Stimulated activated CD8-positive, alpha-beta memory T cell treated with anti-CD3 and anti-CD28 coated beads, Interleukin-7, amount 100 ng/mL, for 4 hours (primary cell): ENCODE measurements around the gene CHST11.
A peak's percentile ranks its signal among the peaks of the same experiment; 100 is the strongest.

Experiments
- DNase-seq, 2 donors: peaks; one replicate each; pipeline ENCODE4 v3.0.0-alpha.2; 2020; ENCODE audit warnings: low read depth in 2 of 2

The CHST11 gene

DNA sequence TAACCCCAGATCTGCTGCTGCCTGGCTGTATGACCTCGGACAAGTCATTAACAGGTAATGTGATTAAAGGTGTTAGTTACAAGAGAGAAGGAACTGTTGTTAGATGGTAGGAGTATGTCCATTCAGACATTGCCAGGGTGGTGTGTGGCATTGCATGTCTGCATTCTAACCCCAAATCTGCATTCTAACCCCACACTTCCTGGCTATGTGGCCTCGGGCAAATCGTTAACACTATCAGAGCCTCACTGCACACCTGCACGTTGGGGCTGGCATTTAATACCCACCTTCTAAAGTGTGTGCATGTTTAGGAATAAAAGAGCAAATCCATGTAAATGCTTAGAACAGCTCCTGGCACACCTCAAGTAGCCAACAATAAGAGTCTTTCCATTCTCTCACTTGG, 46.4 kb downstream of the CHST11 start:
- DNase-seq, result no peak

DNA sequence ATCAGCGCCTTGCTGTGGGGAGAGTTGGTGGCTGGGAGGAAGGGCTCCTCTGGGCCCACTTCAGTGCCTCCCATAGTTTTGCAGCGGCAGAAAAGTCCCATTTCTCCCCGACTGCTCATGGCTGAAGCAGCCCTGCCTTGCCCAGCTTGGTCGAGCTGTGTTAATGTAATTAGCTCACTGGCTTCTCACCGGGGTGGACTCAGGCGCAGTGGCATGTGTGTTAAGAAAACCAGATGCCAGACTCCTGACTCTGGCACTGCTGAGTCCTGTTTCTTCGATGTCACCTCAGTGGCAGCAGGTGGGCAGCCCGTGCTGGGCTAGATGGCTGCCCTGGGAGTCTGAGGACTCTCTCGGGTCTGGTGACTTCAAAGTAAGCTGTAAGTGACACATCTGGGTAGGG, 47.4 kb downstream of the CHST11 start:
- DNase-seq, result no peak

DNA sequence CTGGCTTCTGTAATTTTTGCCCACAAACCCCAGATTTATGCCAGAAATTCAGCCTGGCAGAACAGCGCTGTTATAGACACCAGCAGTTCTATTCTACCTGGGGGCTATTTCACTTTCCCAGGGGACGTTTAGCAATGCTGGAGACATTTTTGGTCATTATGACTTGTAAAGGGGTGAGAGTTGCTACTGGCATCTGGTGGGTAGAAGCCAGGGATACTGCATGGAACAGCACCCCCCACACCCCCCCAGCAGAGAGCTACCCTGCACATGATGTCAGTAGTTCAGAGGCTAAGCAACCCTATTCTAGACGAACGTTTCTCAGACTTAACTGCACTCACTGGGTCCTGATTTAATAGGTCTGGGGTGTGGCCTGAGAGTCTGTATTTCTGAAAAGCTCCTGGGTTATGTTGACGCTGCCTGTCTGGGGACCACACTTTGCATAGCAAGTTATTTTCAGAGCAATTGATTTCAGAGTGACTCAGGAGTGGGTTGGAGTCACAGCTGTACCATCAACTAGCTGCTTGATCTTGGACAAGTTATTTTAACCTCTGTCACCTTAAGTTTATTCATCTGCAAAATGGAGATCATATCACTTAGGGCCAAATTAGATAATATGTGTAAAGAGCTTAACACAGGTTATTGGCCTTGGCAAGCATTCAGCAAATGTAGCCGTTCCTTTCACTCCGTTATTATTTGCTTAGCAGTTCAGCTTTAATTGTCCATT, 48.5 kb downstream of the CHST11 start:
- DNase-seq, result no peak

DNA sequence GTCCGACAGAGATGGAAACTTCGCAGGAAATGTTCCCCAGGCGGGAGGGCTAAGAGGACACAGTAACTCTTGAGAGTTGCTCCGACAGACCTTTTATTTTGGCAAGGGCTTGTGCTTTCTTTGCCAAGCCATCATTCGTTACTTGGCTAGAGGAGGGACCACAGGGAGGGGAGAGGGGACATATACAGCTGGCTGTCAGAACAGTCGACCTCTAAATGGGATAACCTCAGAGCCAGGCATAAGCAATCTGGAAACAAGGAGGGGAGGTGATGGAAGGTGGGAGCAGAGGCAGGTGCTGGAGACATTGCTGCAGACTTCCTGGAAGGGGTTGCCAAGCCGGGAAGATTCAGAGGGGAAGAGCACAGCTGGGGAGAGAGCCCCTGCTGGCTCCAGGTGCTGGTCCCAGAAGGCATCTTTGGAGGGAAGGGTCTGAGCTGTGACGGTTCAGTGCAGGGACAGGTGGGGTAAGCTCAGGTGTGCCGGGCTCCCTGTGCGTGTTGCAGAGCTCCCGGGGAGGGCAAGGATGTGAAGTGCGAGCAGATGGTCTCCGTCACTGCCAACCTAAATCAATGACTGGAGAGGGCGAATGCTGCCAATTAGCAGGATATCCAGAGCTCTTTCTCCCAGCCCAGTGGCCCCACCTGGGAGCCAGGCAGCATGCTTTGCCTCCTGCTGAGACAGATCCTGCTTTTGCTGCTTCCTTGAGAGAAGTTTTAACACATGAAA, 50.1 kb downstream of the CHST11 start:
- DNase-seq, result no peak

DNA sequence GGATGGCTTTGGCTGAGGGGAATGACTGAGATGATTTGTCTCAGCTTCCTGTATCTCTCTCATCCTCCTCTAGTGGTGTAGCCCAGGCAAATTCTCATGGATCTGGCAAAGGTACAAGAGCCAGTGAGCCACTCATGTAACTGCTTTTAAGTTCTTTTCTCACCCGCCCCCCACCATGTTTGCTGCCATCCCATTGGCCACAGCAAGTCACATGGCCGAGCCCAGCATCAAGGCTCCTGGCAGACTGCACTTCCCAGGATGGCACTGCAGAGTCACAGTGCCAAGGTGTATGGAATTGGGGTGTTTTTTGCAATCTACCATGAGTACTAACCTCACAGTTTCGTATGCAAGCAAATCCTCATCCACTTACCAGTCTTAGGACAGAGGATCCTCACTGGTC, 50.9 kb downstream of the CHST11 start:
- DNase-seq, result no peak

DNA sequence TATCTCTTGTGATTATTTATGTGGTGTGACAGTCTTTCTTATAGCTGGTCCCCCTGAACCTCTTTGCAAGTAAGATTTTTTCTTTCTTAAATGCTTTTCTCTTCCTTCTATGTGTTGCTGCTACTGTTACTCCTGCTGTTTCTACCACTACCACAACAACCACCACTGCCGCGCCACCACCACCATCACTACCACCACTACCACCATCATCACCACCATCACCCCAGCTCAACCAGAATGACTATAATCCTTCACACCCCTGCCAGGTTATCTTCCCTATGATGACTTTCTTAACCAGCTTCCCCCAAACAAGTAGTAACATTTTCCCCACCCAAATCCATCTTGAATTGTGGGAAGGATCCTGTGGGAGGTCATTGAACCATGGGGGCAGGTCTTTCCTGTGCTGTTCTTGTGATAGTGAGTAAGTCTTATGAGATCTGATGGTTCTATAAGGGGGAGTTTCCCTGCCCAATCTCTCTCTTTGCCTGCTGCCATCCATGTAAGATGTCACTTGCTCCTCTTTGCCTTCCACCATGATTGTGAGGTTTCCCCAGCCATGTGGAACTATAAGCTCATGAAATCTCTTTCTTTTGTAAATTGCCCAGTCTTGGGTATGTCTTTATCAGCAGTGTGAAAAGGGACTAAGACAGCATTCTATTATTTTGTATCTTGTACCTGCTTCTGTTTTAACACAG, 52.2 kb downstream of the CHST11 start:
- DNase-seq, result no peak

DNA sequence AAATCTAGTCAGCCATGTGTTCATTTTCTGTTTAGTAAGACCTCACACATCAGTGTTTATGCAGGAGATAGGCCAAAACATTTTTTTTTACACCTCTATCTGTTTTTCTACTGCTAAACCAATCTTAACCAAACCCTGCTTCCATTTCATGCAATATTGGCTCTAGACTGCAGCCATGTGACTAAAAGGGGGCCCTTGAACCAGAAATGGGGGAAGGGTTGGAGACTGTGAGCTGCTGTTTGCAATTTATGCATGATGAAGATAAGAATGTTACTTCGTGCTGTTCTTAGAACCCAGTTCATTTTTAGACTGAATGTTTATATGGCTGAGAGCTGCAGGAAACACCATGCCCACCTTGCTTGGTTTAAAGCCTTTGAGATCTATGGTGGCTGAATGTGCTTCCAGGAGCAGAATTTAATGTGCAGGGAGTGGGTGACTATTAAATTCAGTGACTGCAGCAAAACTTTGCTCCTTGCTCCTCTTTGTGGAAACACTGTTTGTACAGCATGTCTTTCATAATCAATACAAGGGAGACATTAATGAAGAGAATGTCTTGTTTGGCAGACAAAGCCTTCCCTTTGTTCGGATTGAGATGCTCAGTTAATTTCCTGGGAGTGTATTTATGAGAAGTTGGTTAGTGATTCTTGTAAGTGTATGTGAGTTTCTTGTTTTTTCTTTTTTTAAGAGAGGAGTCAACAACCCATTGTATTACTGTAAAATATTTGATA, 53.6 kb downstream of the CHST11 start:
- DNase-seq, result no peak

DNA sequence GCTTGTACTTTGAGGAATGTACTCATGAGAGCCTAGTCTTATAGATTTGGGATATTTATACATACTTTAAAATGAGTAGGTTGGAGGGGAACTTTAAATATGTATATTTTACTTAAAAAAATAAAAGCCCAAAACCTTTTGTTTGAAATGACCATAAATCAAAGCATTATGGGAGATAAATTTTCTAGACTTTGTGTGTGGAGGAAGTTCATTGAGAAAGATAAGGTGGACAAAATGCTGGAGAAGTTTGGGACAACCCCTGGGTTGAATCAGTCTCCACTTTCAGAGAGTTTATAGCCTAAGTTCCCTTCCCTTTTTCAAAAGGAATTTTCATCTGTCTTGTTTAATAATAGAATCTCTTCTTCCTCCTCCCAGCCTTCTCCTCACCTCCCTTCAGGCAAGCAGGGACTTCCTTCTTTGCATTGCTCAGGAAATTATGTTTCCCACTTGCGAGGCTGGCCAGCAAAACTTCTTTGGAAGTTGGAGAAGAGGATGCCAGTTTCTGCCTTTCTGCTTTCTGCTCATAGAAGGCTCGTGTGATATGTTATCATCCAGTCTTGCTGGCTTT, 54.2 kb downstream of the CHST11 start:
- DNase-seq, result no peak

DNA sequence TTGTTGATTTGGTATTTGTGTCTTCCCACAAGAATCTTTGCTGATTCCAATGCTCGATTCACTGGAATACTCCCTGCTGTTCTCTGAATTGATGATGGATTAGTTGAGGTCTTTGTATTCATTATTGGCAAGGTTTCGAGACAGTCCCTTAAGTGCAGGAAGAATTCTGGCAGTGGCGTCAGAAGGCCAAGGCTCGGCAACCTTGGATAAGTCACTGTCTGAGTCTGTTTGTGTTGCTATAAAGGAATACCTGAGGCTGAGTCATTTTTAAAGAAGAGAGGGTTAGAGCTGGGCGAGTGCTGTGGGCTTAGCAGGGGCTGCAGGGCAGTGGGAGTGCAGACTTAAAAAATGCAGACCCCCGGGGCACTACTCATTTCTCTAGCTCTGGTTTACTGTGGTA, 56.9 kb downstream of the CHST11 start:
- no peak for DNase-seq

DNA sequence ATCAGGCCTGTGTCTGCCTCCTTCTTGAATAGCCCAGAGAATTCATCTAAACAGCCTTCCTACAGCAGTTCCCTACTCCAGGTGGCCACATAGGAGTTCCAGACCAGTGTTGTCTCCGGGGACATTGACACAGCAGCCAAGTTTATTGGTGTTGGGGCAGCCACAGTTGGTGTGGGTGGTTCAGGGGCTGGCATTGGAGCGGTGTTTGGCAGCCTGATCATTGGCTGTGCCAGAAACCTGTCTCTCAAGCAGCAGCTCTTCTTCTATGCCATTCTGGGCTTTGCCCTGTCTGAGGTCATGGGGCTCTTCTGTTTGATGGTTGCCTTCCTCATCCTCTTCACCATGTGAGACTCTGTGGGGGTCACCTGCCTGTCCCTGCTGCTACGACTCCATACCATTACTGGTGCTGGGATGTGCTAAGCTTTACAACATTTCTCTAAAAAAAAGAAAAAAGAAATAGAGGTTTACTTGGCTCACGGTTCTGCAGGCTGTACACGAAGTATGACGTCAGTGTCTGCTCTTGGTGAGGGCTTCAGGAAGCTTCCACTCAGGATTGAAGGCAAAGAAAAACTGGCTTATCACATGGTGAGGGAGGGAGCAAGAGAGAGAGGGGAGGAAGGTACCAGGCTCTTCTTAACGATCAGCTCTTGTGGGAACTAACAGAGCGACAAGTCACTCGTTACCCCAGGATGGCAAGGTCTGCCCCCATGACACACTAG, 57.5 kb downstream of the CHST11 start:
- no peak for DNase-seq

DNA sequence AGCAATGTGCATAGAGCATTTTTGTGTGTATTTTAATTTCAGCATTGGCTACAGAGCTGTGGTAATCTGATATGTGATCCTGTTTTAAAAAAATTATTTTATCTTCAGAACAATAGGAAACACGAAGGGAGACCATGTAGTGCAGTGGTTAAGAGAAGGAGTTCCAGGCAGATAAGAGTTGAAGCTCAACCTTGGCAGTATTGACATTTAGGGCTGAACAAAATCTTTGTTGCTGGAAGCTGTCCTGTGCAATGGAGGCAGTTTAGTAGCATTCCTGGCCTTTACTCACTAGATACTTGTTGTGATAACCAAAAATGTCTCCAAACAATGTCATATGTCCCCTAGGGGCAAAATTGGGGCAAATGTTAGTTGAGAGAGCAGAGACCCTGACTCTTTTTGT, 59.2 kb downstream of the CHST11 start:
- DNase-seq, result no peak

DNA sequence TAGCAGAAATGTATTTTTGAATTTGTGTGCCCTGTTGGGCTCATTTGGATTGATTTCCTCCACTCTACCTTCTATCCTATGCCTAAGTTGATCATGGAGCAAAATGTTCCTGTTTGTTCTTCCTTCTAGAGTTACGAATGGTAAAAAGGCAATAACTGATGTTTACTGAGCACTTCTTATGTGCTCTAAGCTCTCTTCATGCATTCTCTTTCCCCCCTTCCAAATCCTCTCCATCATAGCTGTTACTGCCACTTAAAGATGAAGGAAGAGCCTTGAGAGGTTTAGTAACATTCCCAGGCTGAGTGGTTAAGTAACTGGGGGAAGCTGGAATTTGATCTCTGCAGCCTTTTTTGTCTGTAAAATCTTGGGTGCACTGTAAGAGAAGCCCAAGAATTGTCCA, 60.1 kb downstream of the CHST11 start:
- DNase-seq, result no peak

DNA sequence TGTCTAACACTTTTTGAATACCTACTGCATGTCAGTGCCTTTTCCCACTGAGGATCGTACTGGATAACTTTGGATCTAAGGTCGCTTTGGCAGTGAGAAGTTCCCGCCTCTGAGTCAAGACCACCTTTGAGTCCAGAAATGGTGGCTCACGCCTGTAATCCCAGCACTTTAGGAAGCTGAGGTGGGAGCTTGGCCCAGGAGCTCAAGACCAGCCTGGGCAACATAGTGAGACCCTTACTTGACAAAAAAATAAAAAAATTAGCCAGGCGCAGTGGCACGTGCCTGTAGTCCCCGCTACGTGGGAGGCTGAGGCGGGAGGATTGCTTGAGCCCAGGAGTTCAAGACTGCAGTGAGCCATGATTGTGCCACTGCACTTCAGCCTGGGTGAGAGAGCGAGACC, 61.1 kb downstream of the CHST11 start:
- DNase-seq, result no peak

DNA sequence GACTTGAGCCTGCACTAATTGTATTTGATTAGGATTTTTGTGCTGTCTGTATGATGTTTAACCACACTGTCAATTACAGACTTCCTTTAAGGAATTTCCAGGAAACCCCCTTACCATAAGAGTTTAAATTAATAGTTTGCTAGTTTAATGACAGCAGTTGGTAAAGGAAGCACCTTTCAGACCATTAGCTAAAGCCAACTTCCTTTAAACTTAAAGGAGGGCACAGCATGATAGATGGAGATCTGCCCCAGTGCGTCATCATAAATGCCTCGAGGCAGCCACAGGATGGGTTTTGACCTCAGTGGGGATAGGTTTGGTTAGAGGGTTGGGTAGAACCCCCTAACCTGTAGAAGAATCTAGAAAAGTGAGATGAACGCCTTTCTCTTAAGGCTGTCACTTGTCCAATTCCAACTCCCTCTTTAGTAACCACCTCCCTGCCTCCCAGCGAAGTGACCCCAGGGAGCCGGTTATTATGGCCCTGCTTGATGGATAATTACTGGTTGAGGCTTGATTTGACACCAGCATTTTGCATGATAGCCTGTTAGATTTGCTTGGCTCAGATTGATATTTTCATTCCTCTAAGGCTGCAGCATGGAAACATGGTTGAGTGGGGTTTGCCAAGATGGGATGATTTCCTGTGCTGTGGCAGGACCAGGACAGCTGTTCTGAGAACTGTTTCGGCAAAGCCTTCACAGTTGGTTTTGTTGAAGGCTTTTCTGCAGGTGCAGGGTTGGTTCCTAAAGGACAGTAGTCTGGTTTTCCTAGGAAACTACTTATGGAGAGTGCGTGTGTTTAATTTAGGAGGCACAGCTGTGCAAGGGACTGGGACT, 62.7 kb downstream of the CHST11 start:
- DNase-seq, result peak; percentile 31 to 39

DNA sequence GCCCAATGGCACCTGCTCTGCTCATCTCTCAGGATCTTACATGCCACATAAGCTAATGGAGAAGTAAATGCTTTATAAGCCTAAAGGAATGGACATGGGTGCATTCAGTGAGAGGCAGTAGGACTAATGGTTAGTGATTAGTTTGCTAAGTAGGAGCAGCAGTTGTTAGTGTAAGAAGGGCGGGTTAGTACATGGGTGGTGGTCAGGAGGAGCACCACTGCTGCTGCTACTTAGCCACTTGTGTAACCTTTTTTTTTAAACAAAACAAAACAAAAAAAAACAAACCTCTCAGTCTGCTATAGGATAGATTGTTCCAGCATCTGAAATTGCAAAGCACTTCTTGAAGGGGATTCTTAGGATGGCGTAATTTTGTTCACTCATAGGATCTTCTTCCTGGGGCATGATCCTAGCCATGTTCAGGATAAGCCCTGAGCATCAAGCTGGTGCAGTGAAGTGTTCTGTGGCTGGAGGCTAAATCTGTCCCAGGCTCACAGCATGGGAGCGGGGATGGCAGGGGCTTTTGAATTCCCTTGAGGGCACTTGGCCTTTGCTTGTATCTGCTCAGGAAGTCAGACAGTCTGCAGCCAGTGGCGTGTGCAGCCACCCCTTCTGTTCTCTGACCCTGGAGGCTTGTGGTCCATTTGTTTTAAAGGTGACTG, 63.6 kb downstream of the CHST11 start:
- no peak for DNase-seq

DNA sequence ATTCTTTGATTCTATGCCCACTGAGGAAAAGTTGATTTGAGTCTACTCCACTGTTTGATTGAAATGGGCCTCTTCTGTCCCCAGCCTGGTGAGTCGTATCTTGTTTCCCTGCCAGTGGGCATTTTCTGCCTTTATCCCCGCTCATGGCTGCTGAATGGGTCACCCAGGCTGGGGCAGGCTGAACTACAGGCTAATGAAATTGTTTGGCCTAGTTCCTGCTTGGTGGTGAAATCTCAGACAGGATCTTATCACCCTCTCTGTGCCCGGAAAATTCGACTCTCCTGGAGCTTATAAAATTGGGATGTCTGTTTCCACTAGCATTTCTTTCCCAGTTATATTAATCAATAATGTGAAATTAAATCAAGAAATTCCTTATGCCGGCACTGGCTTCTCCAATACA, 65.0 kb downstream of the CHST11 start:
- DNase-seq, result no peak

DNA sequence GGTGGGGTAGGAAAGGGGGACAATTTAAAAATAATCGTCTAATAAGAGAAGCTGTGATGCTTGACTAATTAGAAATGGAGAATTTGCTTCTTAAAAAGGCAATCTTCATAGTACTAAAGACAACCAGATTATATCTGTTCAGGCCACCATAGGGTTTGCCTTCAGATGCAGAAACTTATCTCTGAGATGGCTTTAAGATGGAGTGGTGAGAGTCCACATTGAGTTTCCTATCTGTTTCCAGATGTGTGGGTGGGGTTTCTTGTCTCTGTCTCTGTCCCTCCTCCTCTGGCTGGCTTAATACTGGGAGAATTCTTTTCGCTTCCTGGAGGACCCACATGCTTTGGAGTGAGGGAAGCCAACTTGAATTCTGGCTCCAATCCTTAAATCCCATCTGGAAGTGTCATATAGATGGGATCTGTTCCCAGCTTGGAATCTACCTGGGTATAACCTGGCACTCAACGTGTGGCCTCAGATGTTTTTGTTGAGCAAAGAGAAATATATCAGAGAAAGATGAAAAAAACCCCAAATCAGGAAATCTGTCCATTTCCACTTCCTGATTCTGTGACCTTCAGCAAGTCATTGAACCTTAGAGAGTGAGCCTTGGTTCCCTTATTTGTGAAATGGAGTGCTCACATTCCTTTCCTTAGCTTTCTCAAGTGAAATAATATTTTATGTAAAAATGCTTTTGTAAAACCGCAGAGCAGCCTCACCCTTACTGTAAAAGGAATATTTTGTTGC, 66.4 kb downstream of the CHST11 start:
- no peak for DNase-seq

DNA sequence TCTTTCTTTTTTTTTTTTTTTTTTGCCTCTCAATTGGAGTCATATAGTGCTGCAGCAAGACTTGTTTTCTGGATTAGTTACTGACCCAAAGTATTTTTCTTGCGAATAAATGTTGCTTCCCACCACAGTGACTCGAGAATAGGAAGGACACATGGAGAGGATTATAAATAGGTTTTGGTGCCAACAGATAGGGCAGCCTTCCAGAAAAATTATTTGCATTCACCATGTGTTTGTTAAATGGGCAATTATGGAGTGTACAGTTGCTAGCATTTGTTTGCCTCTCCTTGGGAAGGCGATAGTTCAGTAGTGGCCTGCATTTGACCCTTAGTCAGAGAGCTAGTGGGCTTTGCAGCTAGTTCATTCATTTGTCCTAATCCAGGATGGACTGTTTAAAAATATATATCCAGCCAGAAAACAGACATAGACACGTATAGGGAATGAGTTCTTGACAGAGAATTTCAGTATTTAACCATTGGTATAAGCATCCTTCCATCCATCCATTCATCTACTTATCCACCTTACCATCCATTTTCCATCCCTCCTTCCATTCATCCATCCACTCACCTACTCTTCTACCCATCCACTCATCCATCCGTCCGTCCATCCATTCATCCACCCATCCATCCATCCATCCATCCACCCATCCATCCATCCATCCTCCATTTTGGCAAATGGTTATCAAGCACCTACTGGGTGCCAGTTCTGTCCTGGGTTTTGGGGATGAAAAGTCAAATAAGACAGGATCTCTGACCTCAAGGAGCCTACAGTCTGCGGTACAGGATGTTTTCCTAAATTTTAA, 67.5 kb downstream of the CHST11 start:
- no peak for DNase-seq
